ENCODE measurements around the gene DOK3. TPM values are rescaled to one million over a fixed set of nuclear protein-coding genes. Genes with fewer than 3 reads are reported as not detected.

DOK3 gene
- total and polyA plus RNA-seq, 10 of the 15 experiments (the other 5 are each of a cell fraction or from before 2014, with no cell fraction given) = 6.6 to 107 (median 52.1) TPM

DNA sequence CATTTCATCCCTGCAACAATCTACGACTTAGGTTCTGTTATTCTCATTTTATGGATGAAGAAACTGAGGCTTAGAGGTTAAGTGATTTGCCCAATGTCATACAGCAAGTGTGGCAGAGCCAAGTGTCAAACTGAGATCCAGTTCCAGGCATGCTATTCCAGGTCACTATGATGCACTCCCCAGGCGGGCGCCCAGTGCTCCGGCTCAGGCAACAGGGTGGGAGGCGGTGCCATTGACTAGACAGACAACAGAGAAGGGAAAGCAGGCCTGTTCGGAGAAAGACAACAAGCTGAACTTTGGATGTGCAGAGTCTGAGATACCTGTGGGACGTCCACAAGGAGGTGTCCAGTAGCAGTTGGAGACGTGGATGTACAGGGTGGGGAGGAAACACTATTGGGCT, 18.0 kb upstream of the DOK3 start:
- SMC1A ChIA-PET (ENCODE audit: uncharacterized antibody, unreplicated experiment) = no interaction called here
- WGBS (ENCODE audit: insufficient coverage, insufficient replicate concordance, low lambda C conversion rate, missing lambda C conversion rate) = 93% methylated on average over 8 of the region's 8 CpGs
- H3K79me2 ChIP-seq (ENCODE audit: control insufficient read depth, insufficient read depth, low read length) = no peaks in the 10 kb centered on the region

More for the DNA sequence above, 18.0 kb upstream of the DOK3 start:
- H3K27me3 ChIP-seq (replicated peaks in 1 of 2; ENCODE audit: control insufficient read depth in 2 of 2, insufficient read depth in 2 of 2, low read length in 1 of 2) = no peaks in the 10 kb centered on the region
- peaks cover 13 to 16% of the 10 kb centered on the region in 2 experiments; a peak in 3 of 4 replicates for H3K36me3 ChIP-seq (ENCODE audit: control insufficient read depth in 2 of 2, insufficient read depth in 2 of 2, low read length in 1 of 2)
- no peak overlapping the region for H3K4me2 ChIP-seq (ENCODE audit: control insufficient read depth, insufficient read depth)
- TF ChIP-seq RFX5 (IDR thresholded peaks at IDR 0.05; ENCODE audit: low read depth, low read length) = no peak
- no peak for TF ChIP-seq RAD21 (IDR thresholded peaks at IDR 0.05; ENCODE audit: insufficient read depth, low read depth, low read length)
- TF ChIP-seq JUND (IDR thresholded peaks at IDR 0.05; ENCODE audit: low read depth, low read length) = no peak
- TF ChIP-seq SMARCA5 (IDR thresholded peaks at IDR 0.05) = no peak
- no peak for TF ChIP-seq NRF1 (conservative IDR thresholded peaks at IDR 0.05; ENCODE audit: low read depth, low read length)
- no peak for TF ChIP-seq KAT2A (conservative IDR thresholded peaks at IDR 0.05; ENCODE audit: control insufficient read depth, low read depth, low read length)
- no peak for TF ChIP-seq HDAC2 (IDR thresholded peaks at IDR 0.05)
- no peak for TF ChIP-seq SPI1 (IDR thresholded peaks at IDR 0.05; ENCODE audit: borderline replicate concordance, insufficient read depth, low read depth, low read length)
- TF ChIP-seq RCOR1 (conservative IDR thresholded peaks at IDR 0.05; ENCODE audit: low read depth, low read length) = no peak
- no peak for TF ChIP-seq NFYB (IDR thresholded peaks at IDR 0.05; ENCODE audit: insufficient read depth, low read depth, low read length)
- TF ChIP-seq REST (IDR thresholded peaks at IDR 0.05; ENCODE audit: low read depth, low read length) = no peak
- no peak for TF ChIP-seq ZNF687 (IDR thresholded peaks at IDR 0.05)
- intact Hi-C loops (cut with micrococcal nuclease; ENCODE audit: unreplicated experiment) (no loop called here), in situ Hi-C loops (cut with MboI) (no loop called here)
- no peak for FAIRE-seq
- DNase-seq (ENCODE audit: low read depth, low spot score) = no peak
- POLR2A ChIA-PET = no interaction called here
- H3K9me3 ChIP-seq (replicated peaks; ENCODE audit: control insufficient read depth, insufficient read depth, low read length) = no peaks in the 10 kb centered on the region
- CTCF ChIA-PET = no interaction called here
- RAD21 ChIA-PET (ENCODE audit: unreplicated experiment) = no interaction called here
- H4K20me1 ChIP-seq (ENCODE audit: control insufficient read depth, insufficient read depth) = no peaks in the 10 kb centered on the region
- H3K4me3 ChIP-seq = no peak overlapping the region
- no peak for ATAC-seq
- no peak overlapping the region for H3K9ac ChIP-seq (ENCODE audit: control insufficient read depth, insufficient read depth, low read length)
- H2AFZ ChIP-seq (ENCODE audit: control insufficient read depth, low read depth, low read length) = no peak overlapping the region
- H3K4me1 ChIP-seq (ENCODE audit: control insufficient read depth, insufficient read depth, low read length) = no peaks in the 10 kb centered on the region
- H3K27ac ChIP-seq (ENCODE audit: control insufficient read depth, insufficient read depth) = no peak overlapping the region
- no TSS peak for BruUV-seq (replicated peaks)

Measured in GM12878 (cell line).